BE2C (cell line): ENCODE measurements around the gene MRM2.

Experiments
- DNase-seq: peaks from one replicate; pipeline ENCODE4 v3.0.0-alpha.2; 2020
- H3K27me3 ChIP-seq: fragments of 250-450 bp; sonication (Bioruptor Pico); 2 replicates; pipeline ENCODE4 v1.5.1; 2020; ENCODE audit warnings: mild to moderate bottlenecking
- H3K36me3 ChIP-seq: fragments of 250-450 bp; sonication (Bioruptor Pico); 2 replicates; pipeline ENCODE4 v1.5.1; 2020; ENCODE audit warnings: mild to moderate bottlenecking
- H3K4me1 ChIP-seq: fragments of 250-450 bp; sonication (Bioruptor Pico); 2 replicates; pipeline ENCODE4 v1.5.1; 2020
- H3K4me3 ChIP-seq: 2 replicates; pipeline ENCODE4 v1.5.1; 2011; ENCODE audit warnings: low read depth, low read length
- H3K9me3 ChIP-seq: fragments of 250-450 bp; sonication (Bioruptor Pico); 2 replicates; pipeline ENCODE4 v1.5.1; 2020
- CTCF ChIP-seq: IDR thresholded peaks from 2 replicates; pipeline ENCODE4 v1.5.1; 2012; ENCODE audit warnings: mild to moderate bottlenecking, low read depth, low read length

Gene MRM2

GRCh38 chr7:2215851-2216250 is 26.2 kb downstream of the MRM2 start:
- no peak for TF ChIP-seq CTCF
- no peak for DNase-seq

GRCh38 chr7:2214636-2215035 is 27.4 kb downstream of the MRM2 start:
- no peak for DNase-seq
- no peaks in the 10 kb centered on the region for H3K27me3 ChIP-seq
- TF ChIP-seq CTCF = no peak
- no peak overlapping the region for H3K4me3 ChIP-seq
- no peaks in the 10 kb centered on the region for H3K9me3 ChIP-seq
- peaks cover 71% of the 10 kb centered on the region for H3K36me3 ChIP-seq
- H3K4me1 ChIP-seq = no peaks in the 10 kb centered on the region

More at GRCh38 chr7:2215851-2216250, 26.2 kb downstream of the MRM2 start:
- Histone ChIP-seq H3K9me3 (no peaks in the 10 kb centered on the region), H3K36me3 (peaks cover 79% of the 10 kb centered on the region), H3K4me3 (no peak overlapping the region), H3K27me3 (no peaks in the 10 kb centered on the region), H3K4me1 (no peaks in the 10 kb centered on the region)

- DNase-seq = no peak
- no peaks in the 10 kb centered on the region for H3K4me1 ChIP-seq
- H3K27me3 ChIP-seq = no peaks in the 10 kb centered on the region
- no peak overlapping the region for H3K4me3 ChIP-seq
- no peaks in the 10 kb centered on the region for H3K9me3 ChIP-seq
- TF ChIP-seq CTCF = no peak
- H3K36me3 ChIP-seq = peaks cover 71% of the 10 kb centered on the region
Observed at GRCh38 chr7:2213551-2214215, 28.3 kb downstream of the MRM2 start.

DNA sequence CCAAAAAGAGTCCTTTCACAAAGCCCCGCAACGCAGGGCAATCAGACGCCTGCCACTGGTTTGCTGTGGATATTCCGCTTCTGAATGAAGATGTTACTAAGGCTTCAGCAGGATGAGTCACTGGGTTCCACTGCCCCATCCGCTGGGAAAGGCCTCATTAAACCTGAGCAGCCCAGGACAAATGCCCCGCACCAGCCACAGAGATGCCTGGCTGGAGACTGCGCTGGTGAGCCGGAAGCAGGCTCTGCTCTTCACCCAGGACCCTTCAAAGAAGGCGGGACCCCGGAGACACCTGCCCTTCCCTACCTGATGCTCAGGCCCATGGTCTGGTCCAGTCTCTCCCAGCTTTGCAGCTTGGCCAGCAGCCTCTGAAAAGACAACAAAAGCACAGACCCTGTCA is 29.1 kb downstream of the MRM2 start:
- no peak for TF ChIP-seq CTCF
- no peak for DNase-seq
- peaks cover 70% of the 10 kb centered on the region for H3K36me3 ChIP-seq

GRCh38 chr7:2211926-2212325 is 30.1 kb downstream of the MRM2 start:
- H3K36me3 ChIP-seq = peaks cover 68% of the 10 kb centered on the region
- no peaks in the 10 kb centered on the region for H3K27me3 ChIP-seq
- no peak for DNase-seq
- H3K4me3 ChIP-seq = no peak overlapping the region
- no peaks in the 10 kb centered on the region for H3K4me1 ChIP-seq
- no peak for TF ChIP-seq CTCF
- no peaks in the 10 kb centered on the region for H3K9me3 ChIP-seq

More for the DNA sequence above, 29.1 kb downstream of the MRM2 start:
- Histone ChIP-seq H3K4me1 (no peaks in the 10 kb centered on the region), H3K27me3 (no peaks in the 10 kb centered on the region), H3K4me3 (no peak overlapping the region), H3K9me3 (no peaks in the 10 kb centered on the region)

GRCh38 chr7:2211259-2211880 is 30.6 kb downstream of the MRM2 start:
- no peaks in the 10 kb centered on the region for H3K4me1 ChIP-seq

More at GRCh38 chr7:2211259-2211880, 30.6 kb downstream of the MRM2 start:
- DNase-seq = no peak
- no peaks in the 10 kb centered on the region for H3K27me3 ChIP-seq
- H3K36me3 ChIP-seq = peaks cover 65% of the 10 kb centered on the region
- H3K9me3 ChIP-seq = no peaks in the 10 kb centered on the region
- no peak for TF ChIP-seq CTCF
- H3K4me3 ChIP-seq = no peak overlapping the region
